ENCODE measurements around the gene ZKSCAN1.

ZKSCAN1 gene

DNA sequence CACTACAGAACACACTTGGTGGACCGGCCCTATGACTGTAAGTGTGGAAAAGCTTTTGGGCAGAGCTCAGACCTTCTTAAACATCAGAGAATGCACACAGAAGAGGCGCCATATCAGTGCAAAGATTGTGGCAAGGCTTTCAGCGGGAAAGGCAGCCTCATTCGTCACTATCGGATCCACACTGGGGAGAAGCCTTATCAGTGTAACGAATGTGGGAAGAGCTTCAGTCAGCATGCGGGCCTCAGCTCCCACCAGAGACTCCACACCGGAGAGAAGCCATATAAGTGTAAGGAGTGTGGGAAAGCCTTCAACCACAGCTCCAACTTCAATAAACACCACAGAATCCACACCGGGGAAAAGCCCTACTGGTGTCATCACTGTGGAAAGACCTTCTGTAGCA lies 48.8 kb downstream of the ZKSCAN1 start:
- no peak for ATAC-seq (ENCODE audit: low read depth)
- DNase-seq (ENCODE audit: low spot score) = no peak
- Histone ChIP-seq H3K4me3 (ENCODE audit: severe bottlenecking) (no peak overlapping the region), H3K27me3 (ENCODE audit: insufficient read depth, poor library complexity, severe bottlenecking) (no peaks in the 10 kb centered on the region), H3K27ac (ENCODE audit: poor library complexity, severe bottlenecking) (no peak overlapping the region), H3K36me3 (ENCODE audit: low read depth) (peaks cover 41% of the 10 kb centered on the region), H3K9me3 (ENCODE audit: severe bottlenecking) (peaks cover 3% of the 10 kb centered on the region), H3K4me1 (ENCODE audit: insufficient read depth, poor library complexity, severe bottlenecking) (no peaks in the 10 kb centered on the region)
- TF ChIP-seq, protein P1, sequence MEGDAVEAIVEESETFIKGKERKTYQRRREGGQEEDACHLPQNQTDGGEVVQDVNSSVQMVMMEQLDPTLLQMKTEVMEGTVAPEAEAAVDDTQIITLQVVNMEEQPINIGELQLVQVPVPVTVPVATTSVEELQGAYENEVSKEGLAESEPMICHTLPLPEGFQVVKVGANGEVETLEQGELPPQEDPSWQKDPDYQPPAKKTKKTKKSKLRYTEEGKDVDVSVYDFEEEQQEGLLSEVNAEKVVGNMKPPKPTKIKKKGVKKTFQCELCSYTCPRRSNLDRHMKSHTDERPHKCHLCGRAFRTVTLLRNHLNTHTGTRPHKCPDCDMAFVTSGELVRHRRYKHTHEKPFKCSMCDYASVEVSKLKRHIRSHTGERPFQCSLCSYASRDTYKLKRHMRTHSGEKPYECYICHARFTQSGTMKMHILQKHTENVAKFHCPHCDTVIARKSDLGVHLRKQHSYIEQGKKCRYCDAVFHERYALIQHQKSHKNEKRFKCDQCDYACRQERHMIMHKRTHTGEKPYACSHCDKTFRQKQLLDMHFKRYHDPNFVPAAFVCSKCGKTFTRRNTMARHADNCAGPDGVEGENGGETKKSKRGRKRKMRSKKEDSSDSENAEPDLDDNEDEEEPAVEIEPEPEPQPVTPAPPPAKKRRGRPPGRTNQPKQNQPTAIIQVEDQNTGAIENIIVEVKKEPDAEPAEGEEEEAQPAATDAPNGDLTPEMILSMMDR (IDR thresholded peaks at IDR 0.05; ENCODE audit: poor library complexity, severe bottlenecking) = no peak

DNA sequence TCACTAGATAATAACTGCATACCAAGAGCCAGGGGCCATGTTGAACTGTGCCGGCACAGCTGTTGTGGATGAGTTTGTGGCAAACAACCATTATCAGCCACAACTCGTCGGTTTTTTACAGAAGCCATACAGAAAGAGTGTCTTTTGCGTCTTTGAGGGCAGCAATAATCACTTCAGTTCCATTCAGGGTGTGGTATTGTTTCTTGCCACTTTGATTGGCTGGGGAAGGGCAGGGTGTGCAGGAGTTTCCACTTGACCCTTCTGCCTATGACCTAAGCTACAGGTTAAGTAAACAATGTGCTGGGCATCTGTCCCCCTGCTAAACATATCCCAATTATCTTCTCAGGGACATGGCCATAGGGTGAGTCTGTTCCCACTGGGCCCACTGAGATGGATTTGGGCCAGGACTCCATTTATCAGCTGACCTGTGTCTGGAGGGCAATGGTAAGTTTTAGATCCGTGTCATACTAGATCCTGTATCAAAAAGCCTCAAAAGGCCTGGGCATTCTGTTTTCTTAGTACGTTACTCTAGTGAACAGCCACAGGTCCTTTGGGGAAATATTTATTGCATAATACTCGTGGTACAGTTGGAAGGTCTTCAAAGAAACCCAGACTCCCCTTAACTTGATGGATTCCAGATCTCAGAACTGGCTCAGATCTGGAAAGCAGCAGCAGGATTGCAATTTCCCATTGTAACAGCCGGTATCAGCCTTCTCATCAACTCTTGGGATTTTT lies 50.2 kb downstream of the ZKSCAN1 start:
- Histone ChIP-seq H3K27me3 (ENCODE audit: insufficient read depth, poor library complexity, severe bottlenecking) (no peaks in the 10 kb centered on the region), H3K36me3 (ENCODE audit: low read depth) (peaks cover 48% of the 10 kb centered on the region), H3K27ac (ENCODE audit: poor library complexity, severe bottlenecking) (no peak overlapping the region), H3K9me3 (ENCODE audit: severe bottlenecking) (peaks cover 7% of the 10 kb centered on the region), H3K4me1 (ENCODE audit: insufficient read depth, poor library complexity, severe bottlenecking) (no peaks in the 10 kb centered on the region), H3K4me3 (ENCODE audit: severe bottlenecking) (no peak overlapping the region)
- ATAC-seq (ENCODE audit: low read depth) (no peak), DNase-seq (ENCODE audit: low spot score) (no peak)
- TF ChIP-seq, protein P1 (IDR thresholded peaks at IDR 0.05; ENCODE audit: poor library complexity, severe bottlenecking) = no peak

DNA sequence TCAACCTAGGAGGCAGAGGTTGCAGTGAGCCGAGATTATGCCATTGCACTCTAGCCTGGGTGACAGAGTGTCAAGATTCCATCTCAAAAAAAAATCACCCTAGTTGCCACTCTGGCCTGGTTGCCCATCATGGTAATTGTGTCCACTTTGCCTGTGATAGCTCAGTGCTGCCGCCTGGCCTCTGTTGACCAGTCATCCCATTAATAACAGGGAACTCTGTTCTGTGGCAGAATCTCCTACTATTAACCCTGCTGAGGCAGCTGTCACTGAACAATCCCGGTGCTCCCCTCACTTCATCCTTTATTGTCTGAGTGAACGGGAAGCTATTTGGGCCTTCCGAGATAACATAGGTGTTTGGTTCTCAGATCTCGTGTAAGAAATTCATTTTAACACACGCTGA lies 51.6 kb downstream of the ZKSCAN1 start:
- ATAC-seq (ENCODE audit: low read depth) = peak; percentile 21; the same call in 1 of the 3 replicates

DNA sequence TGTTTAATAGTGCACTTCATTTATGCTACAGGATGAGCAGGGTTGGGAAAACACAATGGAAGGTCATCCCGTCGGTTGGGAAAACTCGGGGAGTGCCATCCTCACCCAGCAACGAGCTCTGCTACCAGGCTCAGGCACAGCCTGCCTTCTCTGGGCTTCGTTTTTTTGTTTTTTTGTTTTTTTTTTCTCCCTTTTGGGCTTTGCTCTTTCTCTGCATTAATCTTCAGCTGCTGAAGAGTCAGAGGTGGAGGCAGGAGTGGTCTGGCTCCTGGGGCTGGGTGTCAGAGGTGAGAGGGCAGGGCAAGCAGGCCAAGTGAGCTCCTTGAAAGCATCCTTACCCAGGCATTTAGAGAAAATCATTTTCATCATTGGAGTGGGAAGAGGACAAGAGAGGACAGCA lies 54.6 kb downstream of the ZKSCAN1 start:
- ATAC-seq (ENCODE audit: low read depth) (no peak), DNase-seq (ENCODE audit: low spot score) (no peak)
- TF ChIP-seq, protein P1 (IDR thresholded peaks at IDR 0.05; ENCODE audit: poor library complexity, severe bottlenecking) = no peak
- no peaks in the 10 kb centered on the region for H3K27me3 ChIP-seq (ENCODE audit: insufficient read depth, poor library complexity, severe bottlenecking)
- H3K9me3 ChIP-seq (ENCODE audit: severe bottlenecking) = peaks cover 26% of the 10 kb centered on the region
- H3K27ac ChIP-seq (ENCODE audit: poor library complexity, severe bottlenecking) = no peak overlapping the region
- no peaks in the 10 kb centered on the region for H3K4me1 ChIP-seq (ENCODE audit: insufficient read depth, poor library complexity, severe bottlenecking)
- no peak overlapping the region for H3K4me3 ChIP-seq (ENCODE audit: severe bottlenecking)
- H3K36me3 ChIP-seq (ENCODE audit: low read depth) = peaks cover 69% of the 10 kb centered on the region

More for the DNA sequence above, 51.6 kb downstream of the ZKSCAN1 start:
- TF ChIP-seq, protein P1 (IDR thresholded peaks at IDR 0.05; ENCODE audit: poor library complexity, severe bottlenecking) = no peak
- H3K9me3 ChIP-seq (ENCODE audit: severe bottlenecking) = peaks cover 18% of the 10 kb centered on the region
- H3K4me1 ChIP-seq (ENCODE audit: insufficient read depth, poor library complexity, severe bottlenecking) = no peaks in the 10 kb centered on the region
- H3K36me3 ChIP-seq (ENCODE audit: low read depth) = peaks cover 62% of the 10 kb centered on the region
- H3K4me3 ChIP-seq (ENCODE audit: severe bottlenecking) = no peak overlapping the region
- H3K27me3 ChIP-seq (ENCODE audit: insufficient read depth, poor library complexity, severe bottlenecking) = no peaks in the 10 kb centered on the region
- no peak for DNase-seq (ENCODE audit: low spot score)
- H3K27ac ChIP-seq (ENCODE audit: poor library complexity, severe bottlenecking) = no peak overlapping the region

Measured in RWPE2 (cell line).